IPS-20b (cell line): ENCODE results near the gene COX19.
"Not testable (repeated sequence)": the region's sequence is repeated elsewhere in the genome, so short reads cannot be mapped to it uniquely, and the experiment has no call there.

ENCODE experiments used
- H3K27ac ChIP-seq: one replicate; pipeline ENCODE4 v1.5.1; 2013; ENCODE audit warnings: low read length
- H3K27me3 ChIP-seq: 2 replicates; pipeline ENCODE4 v1.6.1; 2013; ENCODE audit warnings: mild to moderate bottlenecking, low read length, inconsistent platforms; ENCODE audit not compliant: insufficient read depth
- H3K36me3 ChIP-seq: 2 replicates; pipeline ENCODE4 v1.6.1; 2013; ENCODE audit warnings: low read depth, mild to moderate bottlenecking, inconsistent platforms, low read length, moderate library complexity; ENCODE audit not compliant: insufficient read depth
- H3K4me1 ChIP-seq: 2 replicates; pipeline ENCODE4 v1.6.1; 2013; ENCODE audit warnings: mild to moderate bottlenecking, control low read depth, inconsistent platforms, low read length, moderate library complexity; ENCODE audit not compliant: insufficient read depth
- H3K4me3 ChIP-seq: 2 replicates; pipeline ENCODE4 v1.5.1; 2013; ENCODE audit warnings: mild to moderate bottlenecking, low read length, inconsistent platforms
- H3K9ac ChIP-seq: 2 replicates; pipeline ENCODE4 v1.6.1; 2013; ENCODE audit warnings: low read depth, mild to moderate bottlenecking, inconsistent platforms, low read length, moderate library complexity
- H3K9me3 ChIP-seq: 2 replicates; pipeline ENCODE4 v1.6.1; 2013; ENCODE audit warnings: mild to moderate bottlenecking, low read depth, low read length, inconsistent platforms; ENCODE audit not compliant: insufficient read depth

COX19 gene

DNA sequence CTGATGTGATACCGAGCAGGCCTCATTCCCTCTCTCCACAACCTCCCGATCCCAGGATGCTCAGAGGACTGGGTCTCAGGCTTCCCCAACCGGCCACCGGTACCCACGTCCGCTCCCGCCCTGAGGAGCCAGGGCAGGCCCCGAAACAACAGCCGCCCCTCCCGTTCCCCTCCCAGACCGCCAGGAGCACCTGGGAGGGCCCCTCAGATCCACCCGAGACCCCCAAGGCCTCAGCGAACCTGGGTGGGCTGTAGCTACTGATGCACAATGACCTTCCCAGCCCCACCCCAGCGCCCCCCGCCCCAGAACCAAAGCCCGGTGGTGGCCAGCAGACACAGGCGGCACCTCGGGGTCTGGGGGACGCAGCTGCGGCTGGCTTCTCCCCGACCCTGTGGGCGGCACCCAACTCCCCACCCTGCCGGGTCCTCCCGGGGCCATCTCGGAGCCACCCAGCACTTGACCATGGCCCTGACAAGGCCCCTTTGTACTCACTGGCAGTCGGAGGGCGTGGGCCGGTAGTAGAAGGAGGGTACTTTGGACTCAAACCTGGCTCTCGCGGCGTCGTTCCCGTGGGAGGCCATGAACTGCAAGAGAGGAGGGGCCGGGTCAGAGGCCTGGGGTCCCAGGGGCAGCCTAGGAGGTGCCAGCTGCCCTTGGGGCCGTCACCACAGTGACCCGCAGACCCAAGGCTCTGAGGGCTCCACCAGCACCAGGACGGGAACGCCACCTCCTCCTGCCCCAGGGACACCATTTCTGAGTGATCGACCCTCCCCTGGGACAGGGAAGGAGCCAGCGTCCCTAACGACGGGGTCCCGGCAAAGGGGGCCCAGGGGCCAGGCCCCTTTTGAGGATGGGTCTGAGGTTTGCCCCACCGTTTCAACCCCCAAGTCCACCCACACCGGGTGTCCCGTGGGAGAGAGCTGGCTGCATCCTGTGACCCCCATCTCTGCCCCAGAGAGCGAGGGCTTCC is 49.0 kb downstream of the COX19 start:
- no peak overlapping the region for H3K27ac ChIP-seq

DNA sequence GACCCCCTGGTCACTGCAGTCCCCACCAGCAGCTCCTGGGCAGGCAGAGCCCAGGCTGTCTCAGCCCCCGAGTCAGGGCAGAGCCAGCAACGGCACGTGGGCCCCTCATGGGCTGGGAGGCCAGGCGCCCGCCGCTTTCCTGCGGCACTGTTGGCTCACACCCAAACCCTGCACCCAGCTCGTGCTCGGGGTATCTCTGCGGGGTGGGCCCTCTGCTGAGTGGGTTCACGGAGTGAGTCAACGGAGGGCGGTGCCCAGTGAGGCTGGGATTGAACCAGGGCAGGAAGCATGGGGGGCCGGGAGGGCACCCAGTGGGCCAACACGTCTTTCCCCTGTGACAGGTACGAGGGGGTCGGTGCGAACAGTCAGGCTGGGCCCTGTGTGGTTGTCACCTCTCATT is 49.7 kb downstream of the COX19 start:
- H3K4me3 ChIP-seq = no peak overlapping the region
- H3K27me3 ChIP-seq = no peaks in the 10 kb centered on the region
- no peaks in the 10 kb centered on the region for H3K4me1 ChIP-seq
- no peak overlapping the region for H3K27ac ChIP-seq
- H3K9ac ChIP-seq = no peak overlapping the region
- no peaks in the 10 kb centered on the region for H3K36me3 ChIP-seq
- no peaks in the 10 kb centered on the region for H3K9me3 ChIP-seq

More for the DNA sequence above, 49.0 kb downstream of the COX19 start:
- Histone ChIP-seq H3K36me3 (no peaks in the 10 kb centered on the region), H3K9ac (no peak overlapping the region), H3K9me3 (no peaks in the 10 kb centered on the region), H3K27me3 (no peaks in the 10 kb centered on the region), H3K4me3 (no peak overlapping the region), H3K4me1 (no peaks in the 10 kb centered on the region)

DNA sequence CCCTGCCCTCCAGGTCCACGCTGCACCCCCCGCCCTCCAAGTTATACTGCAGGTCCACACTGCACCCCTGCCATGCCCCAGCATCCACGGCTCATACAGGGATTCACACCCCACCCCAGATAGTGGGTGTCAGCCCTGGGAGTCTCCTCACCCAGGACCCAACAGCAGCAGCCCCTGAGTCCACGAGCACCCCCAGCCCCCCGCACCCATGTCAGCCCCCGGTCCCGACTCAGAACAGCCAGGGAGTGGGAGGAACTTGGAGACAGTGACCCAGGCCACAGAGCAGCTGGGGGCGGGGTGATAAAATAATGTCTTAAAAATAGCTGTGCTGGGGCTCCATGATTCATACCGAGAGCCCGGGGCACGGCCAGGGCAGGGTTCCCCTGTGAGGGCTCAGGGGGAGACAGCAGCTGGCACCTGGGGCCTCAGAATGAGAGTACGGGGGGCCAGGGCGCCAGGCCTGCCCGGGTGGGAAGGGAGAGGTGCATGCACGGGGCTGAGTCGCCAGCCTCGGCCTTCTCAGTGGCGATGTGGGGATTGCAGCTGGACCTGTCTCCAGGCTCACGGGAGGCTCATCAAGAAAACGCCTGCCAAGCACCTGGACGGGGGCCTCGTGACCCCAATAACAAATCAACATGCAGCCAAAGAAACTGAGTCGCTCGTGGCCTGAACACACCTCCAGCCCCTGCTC is 50.7 kb downstream of the COX19 start:
- Histone ChIP-seq H3K27me3 (no peaks in the 10 kb centered on the region), H3K36me3 (no peaks in the 10 kb centered on the region), H3K4me3 (no peak overlapping the region), H3K27ac (no peak overlapping the region), H3K9ac (no peak overlapping the region), H3K4me1 (no peaks in the 10 kb centered on the region), H3K9me3 (no peaks in the 10 kb centered on the region)

DNA sequence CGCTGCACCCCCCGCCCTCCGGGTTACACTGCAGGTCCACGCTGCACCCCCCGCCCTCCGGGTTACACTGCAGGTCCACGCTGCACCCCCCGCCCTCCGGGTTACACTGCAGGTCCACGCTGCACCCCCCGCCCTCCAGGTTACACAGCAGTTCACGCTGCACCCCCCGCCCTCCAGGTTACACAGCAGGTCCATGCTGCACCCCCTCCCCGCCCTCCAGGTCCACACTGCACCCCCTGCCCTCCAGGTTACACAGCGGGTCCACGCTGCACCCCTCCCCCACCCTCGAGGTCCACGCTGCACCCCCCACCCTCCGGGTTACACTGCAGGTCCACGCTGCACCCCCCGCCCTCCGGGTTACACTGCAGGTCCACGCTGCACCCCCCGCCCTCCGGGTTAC is 51.3 kb downstream of the COX19 start:
- not testable (repeated sequence) for H3K27ac ChIP-seq, H3K9ac ChIP-seq, H3K36me3 ChIP-seq, H3K4me3 ChIP-seq, H3K9me3 ChIP-seq, H3K4me1 ChIP-seq, H3K27me3 ChIP-seq

DNA sequence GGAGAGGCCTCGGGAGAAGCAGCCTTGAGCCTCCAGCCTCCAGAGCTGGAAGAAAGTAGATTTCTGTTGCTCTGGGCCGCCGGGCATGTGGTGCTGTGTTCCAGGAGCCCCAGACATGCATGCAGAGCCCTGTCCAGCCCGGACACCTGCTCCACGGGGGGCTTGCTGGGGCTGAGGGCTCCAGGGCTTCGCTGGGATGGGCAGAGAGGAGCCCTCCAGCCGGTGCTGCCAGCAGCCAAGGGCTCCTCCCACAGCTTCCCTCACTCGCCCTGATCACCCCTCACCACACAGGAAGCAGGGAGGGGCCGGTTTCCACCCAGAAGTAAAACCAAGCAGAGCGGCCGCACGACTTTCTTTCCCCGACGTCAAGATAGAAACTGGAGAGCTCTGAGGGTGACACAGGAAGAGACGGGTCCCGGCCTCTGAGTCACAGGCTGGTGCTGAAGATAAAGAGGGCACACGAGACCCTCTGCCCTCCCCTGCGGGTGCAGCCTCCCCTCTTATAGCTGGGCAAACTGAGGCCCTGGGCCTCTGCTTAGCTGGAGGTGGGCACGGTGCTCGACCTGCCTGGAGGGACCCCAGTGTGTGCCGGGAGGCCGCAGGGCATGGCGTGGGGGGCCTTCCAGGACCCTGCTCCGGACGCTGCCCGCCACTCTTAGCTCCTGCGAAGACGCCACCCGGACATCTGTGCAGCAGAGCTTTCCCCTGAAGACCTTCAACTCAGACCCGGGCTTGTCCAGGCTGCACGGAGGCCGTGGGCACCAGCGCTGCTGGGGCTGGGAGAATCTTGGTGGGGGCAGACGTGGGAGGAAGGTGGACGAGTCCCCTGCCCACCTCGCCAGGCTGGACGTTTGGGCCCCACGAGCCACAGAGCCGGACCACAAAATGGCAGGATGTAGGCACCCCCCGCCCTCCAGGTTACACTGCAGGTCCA is 52.0 kb downstream of the COX19 start:
- no peak overlapping the region for H3K4me3 ChIP-seq
- H3K4me1 ChIP-seq = no peaks in the 10 kb centered on the region
- H3K27ac ChIP-seq = no peak overlapping the region

DNA sequence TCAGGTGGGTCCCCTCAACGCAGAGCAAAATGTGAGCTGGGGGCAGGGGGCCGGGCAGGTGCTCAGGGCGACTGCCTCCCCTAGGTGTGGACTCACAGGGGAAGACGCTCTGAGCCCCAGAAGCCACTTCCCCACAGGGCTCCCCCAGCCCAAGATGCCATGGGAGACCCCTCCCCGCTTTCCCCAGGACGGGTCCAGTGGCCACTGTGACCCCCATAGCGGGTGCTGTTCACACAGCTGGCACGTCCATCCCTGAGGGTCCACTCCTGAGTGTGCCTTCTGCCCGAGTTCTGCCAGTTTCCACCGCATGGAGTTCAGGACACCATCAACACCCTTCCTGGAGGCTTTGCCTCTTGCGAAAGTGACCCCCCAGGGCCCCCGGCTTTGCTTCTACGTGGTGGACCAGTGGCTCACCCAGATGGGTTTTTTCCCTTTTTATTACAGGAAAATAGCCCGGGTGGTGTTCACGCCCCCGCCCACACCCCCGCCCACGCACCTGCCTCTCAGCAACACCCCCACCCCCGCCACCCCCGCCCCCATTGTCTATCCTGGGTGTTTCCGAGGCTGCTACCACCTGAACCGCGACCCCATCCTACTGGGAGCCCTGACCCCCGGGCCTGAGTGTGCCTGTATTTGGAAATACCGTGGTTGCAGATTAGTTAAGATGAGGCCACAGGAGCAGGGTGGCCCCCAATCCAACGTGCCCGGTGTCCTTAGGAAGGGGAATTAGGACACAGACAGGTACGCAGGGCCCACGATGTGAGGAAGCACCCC is 52.8 kb downstream of the COX19 start:
- H3K9me3 ChIP-seq = no peaks in the 10 kb centered on the region
- no peak overlapping the region for H3K9ac ChIP-seq
- no peaks in the 10 kb centered on the region for H3K36me3 ChIP-seq
- no peaks in the 10 kb centered on the region for H3K4me1 ChIP-seq
- no peak overlapping the region for H3K4me3 ChIP-seq
- no peak overlapping the region for H3K27ac ChIP-seq
- H3K27me3 ChIP-seq = no peaks in the 10 kb centered on the region

More for the DNA sequence above, 52.0 kb downstream of the COX19 start:
- Histone ChIP-seq H3K27me3 (no peaks in the 10 kb centered on the region), H3K36me3 (no peaks in the 10 kb centered on the region), H3K9ac (no peak overlapping the region), H3K9me3 (no peaks in the 10 kb centered on the region)

DNA sequence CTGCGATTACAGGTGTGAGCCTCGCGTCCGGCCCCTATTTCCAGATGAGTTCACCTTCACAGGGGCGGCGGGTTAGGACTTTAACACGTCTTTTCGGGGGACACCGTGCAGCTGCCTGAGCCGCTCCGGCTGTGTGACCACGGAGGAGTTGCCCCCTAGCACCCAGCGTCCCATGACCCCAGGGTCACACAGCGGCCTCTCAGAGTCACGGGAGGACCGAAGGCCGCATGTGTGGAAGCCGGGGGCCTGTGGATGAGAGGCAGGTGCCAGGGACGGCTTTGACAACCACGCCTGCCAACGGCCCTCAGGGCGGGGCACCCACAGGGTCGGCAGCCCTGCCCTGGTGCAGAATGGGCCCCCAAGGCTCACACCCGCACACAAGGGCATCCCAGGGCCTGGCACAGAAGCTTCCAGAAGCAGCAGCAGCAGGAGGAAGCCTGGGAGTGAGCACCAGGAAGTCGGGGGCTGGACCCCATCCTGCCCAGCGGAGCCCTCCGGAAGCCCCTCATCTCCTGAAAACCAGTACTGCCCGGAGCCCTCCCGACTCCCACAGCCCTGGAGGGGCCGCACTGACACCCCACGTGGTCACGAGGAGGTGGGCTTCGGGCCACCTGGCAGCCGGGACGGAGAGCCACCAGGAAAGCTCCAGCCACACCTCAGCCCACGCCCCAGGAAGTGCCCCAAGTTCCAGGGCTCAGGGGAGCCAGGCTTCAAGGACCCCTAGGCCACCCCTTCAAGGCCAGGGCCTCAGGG is 53.6 kb downstream of the COX19 start:
- no peak overlapping the region for H3K9ac ChIP-seq
- no peaks in the 10 kb centered on the region for H3K4me1 ChIP-seq
- no peaks in the 10 kb centered on the region for H3K9me3 ChIP-seq
- H3K27ac ChIP-seq = no peak overlapping the region
- H3K4me3 ChIP-seq = no peak overlapping the region
- no peaks in the 10 kb centered on the region for H3K27me3 ChIP-seq
- H3K36me3 ChIP-seq = no peaks in the 10 kb centered on the region

DNA sequence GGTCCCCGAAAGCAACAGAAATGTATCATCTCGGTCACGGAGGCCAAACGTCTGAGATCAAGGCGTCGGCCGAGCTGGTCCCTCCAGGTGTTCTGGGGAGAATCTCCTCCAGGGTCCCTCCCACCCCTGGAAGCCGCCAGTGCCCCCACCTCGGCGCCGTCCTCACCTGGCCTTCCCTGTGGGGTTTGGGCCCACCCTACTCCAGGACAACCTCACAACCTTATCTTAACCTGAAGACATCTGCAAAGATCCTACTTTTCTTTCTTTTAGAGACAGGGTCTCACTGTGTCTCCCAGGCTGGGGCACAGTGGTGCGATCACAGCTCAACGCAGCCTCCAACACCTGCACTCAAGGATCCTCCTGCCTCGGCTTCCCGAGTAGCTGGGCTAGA is 54.3 kb downstream of the COX19 start:
- Histone ChIP-seq H3K4me3 (no peak overlapping the region), H3K9ac (no peak overlapping the region), H3K27me3 (no peaks in the 10 kb centered on the region), H3K36me3 (no peaks in the 10 kb centered on the region), H3K27ac (no peak overlapping the region), H3K4me1 (no peaks in the 10 kb centered on the region), H3K9me3 (no peaks in the 10 kb centered on the region)

DNA sequence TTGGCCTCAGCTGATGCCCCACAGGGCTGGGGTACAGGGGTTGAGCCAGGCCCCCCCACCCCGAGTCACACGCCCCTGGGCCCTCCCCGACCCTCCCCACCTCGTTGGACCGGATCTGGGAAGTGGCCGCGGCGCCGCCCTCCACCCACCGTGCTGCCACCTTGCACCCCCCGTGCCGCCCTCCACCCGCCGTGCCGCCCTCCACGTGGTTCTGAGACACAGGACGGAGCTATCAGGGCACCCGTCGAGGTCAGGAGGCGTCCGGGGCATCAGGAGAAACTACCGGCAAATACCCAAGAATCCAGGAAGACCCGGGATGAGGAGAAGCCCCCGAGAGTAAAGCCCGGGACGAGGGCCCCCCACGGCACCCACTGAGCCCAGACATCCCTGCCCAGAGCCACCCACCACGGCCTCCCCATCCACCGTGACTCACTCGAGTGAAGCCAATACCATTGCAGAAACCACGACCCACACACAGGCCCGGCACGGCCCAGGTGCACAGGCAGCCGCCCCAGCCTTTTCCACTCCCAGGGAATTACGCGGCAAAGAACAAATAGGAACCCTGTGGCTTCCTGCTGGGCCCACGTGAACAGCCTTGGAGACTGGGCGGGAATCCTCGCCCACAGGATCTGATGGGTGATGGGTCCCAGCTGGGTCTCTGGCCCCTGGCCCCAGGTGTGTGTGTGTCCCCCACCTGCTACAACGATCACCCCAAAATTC is 54.8 kb downstream of the COX19 start:
- H3K4me1 ChIP-seq = no peaks in the 10 kb centered on the region
- H3K27me3 ChIP-seq = no peaks in the 10 kb centered on the region
- H3K9me3 ChIP-seq = no peaks in the 10 kb centered on the region
- no peak overlapping the region for H3K27ac ChIP-seq
- H3K9ac ChIP-seq = no peak overlapping the region
- no peak overlapping the region for H3K4me3 ChIP-seq
- no peaks in the 10 kb centered on the region for H3K36me3 ChIP-seq

DNA sequence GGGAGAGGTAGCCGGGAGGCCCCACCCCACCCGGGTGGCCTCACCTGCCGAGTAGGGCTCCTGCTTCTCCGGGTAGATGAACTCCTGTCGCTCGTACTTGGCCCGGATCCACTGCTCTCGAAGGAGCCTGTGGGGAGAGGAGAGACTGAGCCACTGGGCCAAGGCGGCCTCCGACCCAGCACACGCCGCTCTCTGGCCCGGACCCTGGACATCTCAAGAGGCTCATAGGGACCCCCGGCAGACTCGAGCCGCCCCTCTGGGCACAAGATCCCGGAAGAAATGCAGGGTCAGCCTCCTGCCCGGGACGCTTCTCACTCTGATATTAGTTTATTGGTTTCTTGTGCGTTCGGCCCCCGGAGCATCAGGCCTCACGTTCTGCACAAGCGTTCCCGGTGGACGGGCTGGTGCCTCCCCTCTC is 55.4 kb downstream of the COX19 start:
- Histone ChIP-seq H3K9me3 (no peaks in the 10 kb centered on the region), H3K27ac (no peak overlapping the region), H3K4me3 (no peak overlapping the region), H3K27me3 (no peaks in the 10 kb centered on the region), H3K36me3 (no peaks in the 10 kb centered on the region), H3K4me1 (no peaks in the 10 kb centered on the region), H3K9ac (no peak overlapping the region)
